Measurements from ENCODE around the gene NBAS. TPM values are rescaled to one million over a fixed set of nuclear protein-coding genes. Genes with fewer than 3 reads are reported as not detected.

The NBAS gene
- total and polyA plus RNA-seq, 7 donors = 19.5 to 52.8 (median 27.0) TPM

DNA sequence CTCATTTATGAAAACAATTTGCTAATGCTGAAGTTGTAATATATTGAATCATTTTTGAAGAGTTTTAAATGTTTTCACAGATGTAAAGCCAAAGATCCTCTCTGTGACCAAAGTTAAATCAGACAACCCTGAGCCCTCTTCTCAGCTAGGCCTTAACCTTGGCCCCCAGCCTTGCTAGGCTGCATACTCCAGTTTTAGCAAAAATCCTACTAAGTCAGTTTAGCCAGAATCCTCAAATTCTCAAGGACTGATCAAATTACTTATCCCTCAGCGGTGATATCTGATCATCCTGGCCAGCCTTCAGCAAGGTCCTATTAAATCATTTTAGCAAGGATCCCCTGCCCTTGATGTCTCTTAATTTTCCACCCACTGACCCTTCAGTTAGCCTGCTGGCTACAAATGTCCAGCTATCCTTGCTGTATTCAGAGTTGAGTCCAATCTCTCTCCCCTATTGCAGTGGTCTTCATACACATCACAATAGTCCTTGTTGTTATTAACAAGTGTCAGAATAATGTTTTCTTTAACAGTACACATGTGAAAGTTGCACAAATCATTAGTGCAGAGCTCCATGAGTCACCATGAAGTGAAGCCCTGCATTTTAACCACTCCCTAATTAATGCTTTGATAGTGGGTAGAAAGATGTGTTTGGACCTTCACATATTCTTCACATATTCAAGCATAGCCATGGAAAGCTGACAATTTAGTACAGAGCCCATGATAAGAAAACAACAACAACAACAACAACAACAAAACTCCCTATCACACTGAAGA lies 206.4 kb downstream of the NBAS start:
- H3K9me3 ChIP-seq = no peaks in the 10 kb centered on the region
- no peak overlapping the region for H3K27ac ChIP-seq
- DNase-seq = no peak
- ATAC-seq = peak in 2 of 4 donors; percentile 11 to 61
- 14 to 30% (median 17%) methylated on average over 1 of the region's 1 CpG for WGBS, 3 donors
- H3K4me1 ChIP-seq = peaks cover 11% of the 10 kb centered on the region
- no peaks in the 10 kb centered on the region for H3K27me3 ChIP-seq (ENCODE audit: insufficient read depth in 3 of 3, low read length in 2 of 3)
- H3K4me3 ChIP-seq = no peak overlapping the region
- TF ChIP-seq, protein P1, sequence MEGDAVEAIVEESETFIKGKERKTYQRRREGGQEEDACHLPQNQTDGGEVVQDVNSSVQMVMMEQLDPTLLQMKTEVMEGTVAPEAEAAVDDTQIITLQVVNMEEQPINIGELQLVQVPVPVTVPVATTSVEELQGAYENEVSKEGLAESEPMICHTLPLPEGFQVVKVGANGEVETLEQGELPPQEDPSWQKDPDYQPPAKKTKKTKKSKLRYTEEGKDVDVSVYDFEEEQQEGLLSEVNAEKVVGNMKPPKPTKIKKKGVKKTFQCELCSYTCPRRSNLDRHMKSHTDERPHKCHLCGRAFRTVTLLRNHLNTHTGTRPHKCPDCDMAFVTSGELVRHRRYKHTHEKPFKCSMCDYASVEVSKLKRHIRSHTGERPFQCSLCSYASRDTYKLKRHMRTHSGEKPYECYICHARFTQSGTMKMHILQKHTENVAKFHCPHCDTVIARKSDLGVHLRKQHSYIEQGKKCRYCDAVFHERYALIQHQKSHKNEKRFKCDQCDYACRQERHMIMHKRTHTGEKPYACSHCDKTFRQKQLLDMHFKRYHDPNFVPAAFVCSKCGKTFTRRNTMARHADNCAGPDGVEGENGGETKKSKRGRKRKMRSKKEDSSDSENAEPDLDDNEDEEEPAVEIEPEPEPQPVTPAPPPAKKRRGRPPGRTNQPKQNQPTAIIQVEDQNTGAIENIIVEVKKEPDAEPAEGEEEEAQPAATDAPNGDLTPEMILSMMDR (IDR thresholded peaks at IDR 0.05) = no peak
- peaks cover 0 to 29% of the 10 kb centered on the region in 2 donors for H3K36me3 ChIP-seq (ENCODE audit: insufficient read depth in 1 of 2, low read depth in 1 of 2)
- intact Hi-C loops (cut with DNase I) = no loop called here

DNA sequence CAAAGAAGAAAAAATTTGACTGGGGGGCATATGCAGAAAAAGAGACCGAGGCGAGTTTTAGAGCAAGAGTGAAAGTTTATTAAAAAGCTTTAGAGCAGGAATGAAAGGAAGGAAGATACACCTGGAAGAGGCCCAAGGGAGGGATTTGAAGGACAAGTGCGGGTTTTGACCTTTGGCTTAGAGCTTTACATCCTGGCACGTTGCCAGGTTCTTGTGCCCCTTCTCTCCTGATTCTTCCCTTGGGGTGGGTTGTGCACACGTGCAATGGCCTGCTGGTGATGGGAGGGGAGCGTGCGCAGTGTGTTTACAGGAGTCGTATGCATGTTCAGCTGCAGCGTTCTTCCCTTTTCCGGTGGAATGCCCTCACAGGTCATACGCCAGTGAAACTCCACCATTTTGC lies 208.8 kb downstream of the NBAS start:
- H3K9me3 ChIP-seq = no peaks in the 10 kb centered on the region
- DNase-seq (no peak), ATAC-seq (no peak)
- no peak overlapping the region for H3K27ac ChIP-seq
- H3K4me1 ChIP-seq = peaks cover 11% of the 10 kb centered on the region
- whole genome bisulfite sequencing, 3 donors = 87 to 91% (median 90%) methylated on average over 11 of the region's 11 CpGs
- H3K27me3 ChIP-seq (ENCODE audit: insufficient read depth in 3 of 3, low read length in 2 of 3) = no peaks in the 10 kb centered on the region
- H3K36me3 ChIP-seq (ENCODE audit: insufficient read depth in 1 of 2, low read depth in 1 of 2) = peaks cover 0 to 31% of the 10 kb centered on the region in 2 donors
- H3K4me3 ChIP-seq = no peak overlapping the region
- TF ChIP-seq, protein P1 (IDR thresholded peaks at IDR 0.05) = no peak
- intact Hi-C loops (cut with DNase I) = no loop called here

DNA sequence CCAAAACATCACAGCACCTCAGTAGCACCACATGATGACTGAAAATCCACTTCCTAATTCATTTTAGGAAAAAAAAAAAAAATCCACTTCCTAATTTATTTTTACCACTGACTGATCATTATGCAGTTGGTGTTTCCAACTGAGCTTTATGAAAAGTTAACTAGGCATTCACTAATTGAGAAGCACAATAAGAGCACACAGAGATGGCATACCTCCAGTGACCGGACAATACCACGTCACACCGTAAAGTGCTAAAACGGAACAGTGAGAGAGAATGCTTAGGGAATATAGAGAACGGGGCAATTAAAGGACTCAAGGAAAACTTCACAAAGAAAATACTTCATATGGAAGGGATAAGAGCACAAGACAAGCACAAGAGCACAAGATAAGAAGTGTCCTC lies 212.5 kb downstream of the NBAS start:
- H3K4me1 ChIP-seq = no peaks in the 10 kb centered on the region
- peaks cover 0 to 31% of the 10 kb centered on the region in 2 donors for H3K36me3 ChIP-seq (ENCODE audit: insufficient read depth in 1 of 2, low read depth in 1 of 2)
- 66 to 79% (median 74%) methylated on average over 5 of the region's 5 CpGs for WGBS, 3 donors
- H3K9me3 ChIP-seq = no peaks in the 10 kb centered on the region
- TF ChIP-seq, protein P1 (IDR thresholded peaks at IDR 0.05) = no peak
- ATAC-seq (no peak), DNase-seq (no peak)
- no peak overlapping the region for H3K4me3 ChIP-seq
- intact Hi-C loops (cut with DNase I) = no loop called here
- no peaks in the 10 kb centered on the region for H3K27me3 ChIP-seq (ENCODE audit: insufficient read depth in 3 of 3, low read length in 2 of 3)
- no peak overlapping the region for H3K27ac ChIP-seq

DNA sequence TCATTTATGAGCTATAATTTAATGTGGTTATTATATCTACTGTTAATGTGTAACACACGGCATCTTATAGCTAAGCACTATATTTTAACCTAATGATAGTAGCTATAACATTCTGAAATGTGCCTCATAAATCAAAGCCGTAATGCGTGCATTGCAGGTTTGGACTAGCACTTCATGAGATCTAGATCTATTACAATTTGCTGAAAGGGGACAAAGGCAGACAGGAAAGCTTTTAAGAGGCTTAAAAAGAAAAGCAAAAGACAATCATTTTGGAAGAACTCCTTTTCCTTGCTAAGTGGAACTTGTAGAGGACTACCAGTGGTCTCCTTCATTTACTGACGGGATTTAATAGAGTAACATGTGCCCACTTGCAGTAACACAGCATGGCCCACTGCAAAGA lies 213.1 kb downstream of the NBAS start:
- H3K9me3 ChIP-seq = no peaks in the 10 kb centered on the region
- no peak overlapping the region for H3K4me3 ChIP-seq
- peaks cover 0 to 27% of the 10 kb centered on the region in 2 donors for H3K36me3 ChIP-seq (ENCODE audit: insufficient read depth in 1 of 2, low read depth in 1 of 2)
- DNase-seq (no peak), ATAC-seq (no peak)
- no peak overlapping the region for H3K27ac ChIP-seq
- intact Hi-C loops (cut with DNase I) = no loop called here
- WGBS, 3 donors = 91 to 94% (median 91%) methylated on average over 4 of the region's 4 CpGs
- H3K4me1 ChIP-seq = no peaks in the 10 kb centered on the region
- TF ChIP-seq, protein P1 (IDR thresholded peaks at IDR 0.05) = no peak
- H3K27me3 ChIP-seq (ENCODE audit: insufficient read depth in 3 of 3, low read length in 2 of 3) = no peaks in the 10 kb centered on the region

DNA sequence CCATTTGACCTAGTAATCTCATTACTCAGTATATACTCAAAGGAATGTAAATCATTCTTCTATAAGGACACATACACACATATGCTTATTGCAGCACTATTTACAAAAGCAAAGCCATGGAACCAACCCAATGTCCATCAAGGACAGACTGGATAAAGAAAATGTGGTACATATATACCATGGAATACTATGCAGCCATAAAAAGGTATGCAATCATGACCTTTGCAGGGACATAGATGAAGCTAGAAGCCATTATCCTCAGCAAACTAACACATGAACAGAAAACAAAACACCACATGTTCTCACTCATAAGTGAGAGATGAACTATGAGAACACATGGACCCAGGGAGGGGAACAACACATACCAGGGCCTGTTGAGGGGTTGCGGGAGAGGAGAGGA lies 214.5 kb downstream of the NBAS start:
- intact Hi-C loops (cut with DNase I) = no loop called here
- Histone ChIP-seq H3K9me3 (no peaks in the 10 kb centered on the region), H3K27me3 (ENCODE audit: insufficient read depth in 3 of 3, low read length in 2 of 3) (no peaks in the 10 kb centered on the region), H3K4me3 (no peak overlapping the region), H3K36me3 (ENCODE audit: insufficient read depth in 1 of 2, low read depth in 1 of 2) (peaks cover 0 to 18% of the 10 kb centered on the region in 2 donors), H3K27ac (no peak overlapping the region), H3K4me1 (no peaks in the 10 kb centered on the region)
- 92 to 100% (median 95%) methylated on average over 1 of the region's 1 CpG for WGBS, 3 donors
- ATAC-seq (no peak), DNase-seq (no peak)
- TF ChIP-seq, protein P1 (IDR thresholded peaks at IDR 0.05) = no peak

Data from psoas muscle (tissue), 8 donors.